OCI-LY1 (cell line): Measurements from ENCODE around the gene SLC28A1.
A peak's percentile ranks its signal among the peaks of the same experiment; 100 is the strongest.

Experiments
- H2AFZ ChIP-seq: fragments of 200-600 bp; sonication (generic), shearing (Covaris generic); 2 replicates; pipeline ENCODE4 v1.6.0; 2014; ENCODE audit warnings: antibody characterized with exemption, mild to moderate bottlenecking, low read length
- H3F3A ChIP-seq: fragments of 200-600 bp; sonication (generic), shearing (Covaris generic); 2 replicates; pipeline ENCODE4 v1.6.0; 2014; ENCODE audit warnings: mild to moderate bottlenecking, antibody characterized with exemption, low read length, moderate library complexity; ENCODE audit not compliant: insufficient read depth
- H3K27ac ChIP-seq: fragments of 200-600 bp; sonication (generic); 2 replicates; pipeline ENCODE4 v1.5.1; 2014; ENCODE audit warnings: low read length, mixed run types, mild to moderate bottlenecking, low read depth; ENCODE audit not compliant: poor library complexity, severe bottlenecking
- H3K27me3 ChIP-seq: fragments of 200-600 bp; sonication (generic); 2 replicates; pipeline ENCODE4 v1.6.0; 2014; ENCODE audit warnings: antibody characterized with exemption, mild to moderate bottlenecking, low read length, moderate library complexity; ENCODE audit not compliant: insufficient read depth
- H3K36me3 ChIP-seq: fragments of 200-600 bp; sonication (generic); 2 replicates; pipeline ENCODE4 v1.6.1; 2014; ENCODE audit warnings: mild to moderate bottlenecking, antibody characterized with exemption, low read length, moderate library complexity, mixed read lengths; ENCODE audit not compliant: insufficient read depth
- H3K4me1 ChIP-seq: fragments of 200-600 bp; sonication (generic); 2 replicates; pipeline ENCODE4 v1.5.1; 2014; ENCODE audit warnings: mild to moderate bottlenecking, low read length, moderate library complexity; ENCODE audit not compliant: insufficient read depth, severe bottlenecking
- H3K4me2 ChIP-seq: fragments of 200-600 bp; sonication (generic), shearing (Covaris generic); 2 replicates; pipeline ENCODE4 v1.6.1; 2014; ENCODE audit warnings: low read length
- H3K4me3 ChIP-seq: fragments of 200-600 bp; sonication (generic); 2 replicates; pipeline ENCODE4 v1.5.1; 2014; ENCODE audit warnings: low read length, low read depth, mild to moderate bottlenecking, mixed read lengths; ENCODE audit not compliant: poor library complexity, severe bottlenecking
- H3K79me2 ChIP-seq: fragments of 200-600 bp; shearing (Covaris generic); 2 replicates; pipeline ENCODE4 v1.6.1; 2016; ENCODE audit warnings: mixed run types, low read length, mixed read lengths; ENCODE audit not compliant: insufficient read depth
- H3K9ac ChIP-seq: fragments of 200-600 bp; sonication (generic), shearing (Covaris generic); 2 replicates; pipeline ENCODE4 v1.6.1; 2014; ENCODE audit warnings: mild to moderate bottlenecking, low read length, mixed read lengths
- H3K9me2 ChIP-seq: fragments of 200-600 bp; sonication (generic), shearing (Covaris generic); 2 replicates; pipeline ENCODE4 v1.6.1; 2014; ENCODE audit warnings: low read depth, mild to moderate bottlenecking, low read length, mixed read lengths
- H3K9me3 ChIP-seq: fragments of 200-600 bp; shearing (Covaris generic); 2 replicates; pipeline ENCODE4 v1.6.1; 2014; ENCODE audit warnings: low read length, mixed read lengths
- H4K20me1 ChIP-seq: fragments of 200-600 bp; sonication (generic), shearing (Covaris generic); 2 replicates; pipeline ENCODE4 v1.6.0; 2016; ENCODE audit warnings: mild to moderate bottlenecking, low read length; ENCODE audit not compliant: insufficient read depth
- CTCF ChIP-seq: fragments of 200-600 bp; sonication (generic), shearing (Covaris generic); IDR thresholded peaks from 2 replicates; pipeline ENCODE4 v1.5.1; 2017; ENCODE audit warnings: mild to moderate bottlenecking, antibody characterized with exemption, low read length, moderate library complexity, mixed read lengths
- EZH2 ChIP-seq: fragments of 200-600 bp; sonication (generic), shearing (Covaris generic); IDR thresholded peaks from 2 replicates; pipeline ENCODE4 v1.8.0; 2017; ENCODE audit warnings: borderline replicate concordance, mixed run types, mild to moderate bottlenecking, antibody characterized with exemption, low read length, moderate library complexity, mixed read lengths

Gene SLC28A1

GRCh38 chr15:84862214-84862975 is 22.1 kb upstream of the SLC28A1 start:
- Histone ChIP-seq H3K4me3 (no peak overlapping the region), H3K9me2 (no peaks in the 10 kb centered on the region), H3F3A (no peaks in the 10 kb centered on the region), H3K9me3 (no peaks in the 10 kb centered on the region), H3K27ac (no peak overlapping the region), H3K36me3 (no peaks in the 10 kb centered on the region), H3K4me1 (no peaks in the 10 kb centered on the region), H3K27me3 (no peaks in the 10 kb centered on the region; the same call in 1 of the 2 replicates), H3K79me2 (no peaks in the 10 kb centered on the region), H3K4me2 (no peak overlapping the region), H2AFZ (no peak overlapping the region), H4K20me1 (no peaks in the 10 kb centered on the region), H3K9ac (no peak overlapping the region)
- TF ChIP-seq EZH2 (no peak), CTCF (peak; percentile 42)

DNA sequence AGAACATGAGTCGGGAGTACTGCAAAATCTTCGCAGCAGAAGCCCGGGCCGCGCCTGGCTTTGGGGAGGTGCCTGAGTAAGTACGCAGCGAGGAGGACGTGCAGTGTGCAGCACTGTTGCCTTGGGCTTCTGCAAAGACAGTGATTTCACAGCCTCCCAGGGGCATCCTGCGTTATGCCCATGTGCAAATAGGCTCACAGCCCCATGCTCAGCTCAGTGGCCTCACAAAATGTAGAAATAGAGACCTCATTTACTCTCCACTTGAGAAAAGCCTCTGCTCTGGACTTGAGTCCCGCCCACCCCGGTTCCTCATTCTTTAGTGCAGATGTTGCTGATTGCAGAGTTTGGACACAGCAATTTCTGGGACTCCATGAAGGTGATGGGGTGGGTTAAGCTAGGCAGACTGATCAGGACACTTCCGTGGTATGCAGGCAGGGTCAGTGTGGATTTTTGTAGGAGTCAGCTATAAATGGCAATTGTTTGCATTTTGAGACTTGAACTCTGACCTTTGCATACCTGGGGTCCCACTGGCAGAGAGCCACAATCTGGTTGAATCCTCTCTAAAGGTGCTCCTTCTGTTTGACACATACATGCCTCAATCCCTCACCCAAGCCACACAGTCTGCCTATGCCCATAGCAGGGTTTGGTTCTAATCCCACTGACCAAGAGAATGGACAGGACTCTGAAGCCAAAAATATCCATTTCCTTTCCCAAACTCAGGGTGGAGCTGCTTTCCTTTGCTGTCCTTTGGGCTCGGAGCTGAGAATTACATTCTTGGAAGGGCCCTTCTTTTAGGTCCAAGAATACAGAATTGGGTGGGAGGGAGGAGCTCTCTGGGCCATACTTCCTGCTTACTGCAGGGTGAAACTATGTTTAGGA is 20.7 kb upstream of the SLC28A1 start:
- no peaks in the 10 kb centered on the region; the same call in 1 of the 2 replicates for H3K27me3 ChIP-seq
- no peaks in the 10 kb centered on the region for H3K4me1 ChIP-seq
- H3K9me2 ChIP-seq, result no peaks in the 10 kb centered on the region
- TF ChIP-seq CTCF (no peak), EZH2 (no peak)
- H3K4me3 ChIP-seq, result no peak overlapping the region
- H3K79me2 ChIP-seq, result no peaks in the 10 kb centered on the region
- H3K4me2 ChIP-seq, result no peak overlapping the region
- no peak overlapping the region for H2AFZ ChIP-seq
- H4K20me1 ChIP-seq, result no peaks in the 10 kb centered on the region
- no peak overlapping the region for H3K9ac ChIP-seq
- no peaks in the 10 kb centered on the region for H3K9me3 ChIP-seq
- no peaks in the 10 kb centered on the region for H3F3A ChIP-seq
- no peak overlapping the region for H3K27ac ChIP-seq
- H3K36me3 ChIP-seq, result no peaks in the 10 kb centered on the region

GRCh38 chr15:84864444-84864795 is 20.0 kb upstream of the SLC28A1 start:
- H2AFZ ChIP-seq, result no peak overlapping the region
- H3K27me3 ChIP-seq, result no peaks in the 10 kb centered on the region; the same call in 1 of the 2 replicates
- no peak overlapping the region for H3K27ac ChIP-seq
- H3F3A ChIP-seq, result no peaks in the 10 kb centered on the region
- no peaks in the 10 kb centered on the region for H3K36me3 ChIP-seq
- no peaks in the 10 kb centered on the region for H3K79me2 ChIP-seq
- H3K9me2 ChIP-seq, result no peaks in the 10 kb centered on the region
- TF ChIP-seq CTCF (no peak), EZH2 (no peak)
- no peak overlapping the region for H3K4me2 ChIP-seq
- H3K9me3 ChIP-seq, result no peaks in the 10 kb centered on the region
- no peaks in the 10 kb centered on the region for H4K20me1 ChIP-seq
- no peaks in the 10 kb centered on the region for H3K4me1 ChIP-seq
- H3K4me3 ChIP-seq, result no peak overlapping the region
- H3K9ac ChIP-seq, result no peak overlapping the region
